HCT116 (cell line): ENCODE measurements around the gene KBTBD13. TPM values are rescaled to one million over a fixed set of nuclear protein-coding genes. Genes with fewer than 3 reads are reported as not detected.

Experiments
- ATAC-seq: fragments of 200-7000 bp; cut with Tn5 transposase; 2 replicates; pipeline ENCODE4 v1.9.1; 2020; ENCODE audit warnings: mild to moderate bottlenecking, moderate library complexity
- BruUV-seq: library from RNA; stranded (reverse); fragments of 400-500 nt; replicated peaks from 2 replicates; lab custom pipeline; 2021; lab: Mats Ljungman, UMichigan
- CTCF ChIA-PET: fragments of 300-600 bp; sonication (Branson Sonifier 250); formaldehyde crosslinking; loops from one replicate; lab custom pipeline; 2021; ENCODE audit warnings: antibody characterized with exemption; lab: Charles Lee
- POLR2A ChIA-PET: fragments of 300-600, 350-600 bp; sonication (Branson Sonifier 250); formaldehyde crosslinking; loops from one replicate; lab custom pipeline; 2021; ENCODE audit warnings: antibody characterized with exemption; lab: Charles Lee
- RAD21 ChIA-PET, 2 experiments: fragments of 300-600 bp; sonication (Branson Sonifier 250); formaldehyde crosslinking; loops; one replicate each; lab custom pipeline; 2023; ENCODE audit warnings: low total read pairs in 2 of 2; ENCODE audit not compliant: uncharacterized antibody in 2 of 2, unreplicated experiment in 2 of 2, low non-redundant PET in 1 of 2; lab: Charles Lee
- DNase-seq: peaks from one replicate; pipeline ENCODE4 v3.0.0-alpha.2; 2010; ENCODE audit warnings: low read depth, low spot score
- H2AFZ ChIP-seq: fragments of 200-600 bp; shearing (Covaris generic), sonication (generic); 2 replicates; pipeline ENCODE4 v1.6.1; 2017; ENCODE audit warnings: low read depth, mixed run types, mixed read lengths, antibody characterized with exemption, low read length; ENCODE audit not compliant: poor library complexity, severe bottlenecking
- H3K27ac ChIP-seq: 2 replicates; pipeline ENCODE4 v1.5.1; 2012; ENCODE audit warnings: low read depth, low read length
- H3K27me3 ChIP-seq: fragments of 200-600 bp; sonication (generic); 2 replicates; pipeline ENCODE4 v1.6.1; 2016; ENCODE audit warnings: mixed run types, low read length, mixed read lengths; ENCODE audit not compliant: insufficient read depth
- H3K36me3 ChIP-seq, 2 experiments: fragments of 200-500 bp in 1 of 2; fragments of 200-600 bp in 1 of 2; sonication (Bioruptor generic) in 1 of 2; sonication (generic) in 1 of 2; 2 replicates each; pipeline versions ENCODE4 v1.5.1 to v1.6.1; 2014 to 2016; ENCODE audit warnings: low read length in 2 of 2, inconsistent platforms in 1 of 2, mixed read lengths in 1 of 2, mixed run types in 1 of 2; ENCODE audit not compliant: insufficient read depth in 2 of 2, control insufficient read depth in 1 of 2
- H3K4me1 ChIP-seq, 2 experiments: fragments of 200-600 bp in 1 of 2; sonication (generic) in 1 of 2; 2 replicates each; pipeline versions ENCODE4 v1.5.1 to v1.6.1; 2012 to 2017; ENCODE audit warnings: low read length in 2 of 2, inconsistent platforms in 1 of 2, mild to moderate bottlenecking in 1 of 2, mixed read lengths in 1 of 2, mixed run types in 1 of 2, moderate library complexity in 1 of 2; ENCODE audit not compliant: insufficient read depth in 2 of 2, control insufficient read depth in 1 of 2
- H3K4me2 ChIP-seq: fragments of 200-600 bp; sonication (generic); 2 replicates; pipeline ENCODE4 v1.6.1; 2017; ENCODE audit warnings: mixed run types, low read length, mixed read lengths
- H3K4me3 ChIP-seq, 2 experiments: fragments of 200-600 bp in 1 of 2; sonication (generic) in 1 of 2; replicated peaks in 1 of 2; 2 replicates each; pipeline ENCODE4 v1.5.1; 2011 to 2016; ENCODE audit warnings: low read length in 2 of 2, control low read depth in 1 of 2, low read depth in 1 of 2, mild to moderate bottlenecking in 1 of 2, mixed read lengths in 1 of 2, mixed run types in 1 of 2
- H3K79me2 ChIP-seq: fragments of 200-600 bp; sonication (generic); 2 replicates; pipeline ENCODE4 v1.6.1; 2017; ENCODE audit warnings: mild to moderate bottlenecking, mixed run types, low read length, moderate library complexity, mixed read lengths; ENCODE audit not compliant: insufficient read depth
- H3K9ac ChIP-seq: fragments of 200-600 bp; sonication (generic); 2 replicates; pipeline ENCODE4 v1.6.1; 2016; ENCODE audit warnings: low read length, mixed read lengths
- H3K9me2 ChIP-seq: fragments of 200-600 bp; sonication (generic), shearing (Covaris generic); 2 replicates; pipeline ENCODE4 v1.6.1; 2017; ENCODE audit warnings: mixed run types, mild to moderate bottlenecking, moderate library complexity; ENCODE audit not compliant: insufficient read depth
- H3K9me3 ChIP-seq, 2 experiments: fragments of 200-500 bp in 1 of 2; fragments of 200-600 bp in 1 of 2; sonication (Bioruptor generic) in 1 of 2; sonication (generic) in 1 of 2; 2 replicates each; pipeline ENCODE4 v1.6.1; 2014 to 2017; ENCODE audit warnings: low read length in 2 of 2, mixed read lengths in 2 of 2, inconsistent platforms in 1 of 2, low read depth in 1 of 2, mild to moderate bottlenecking in 1 of 2, mixed run types in 1 of 2, moderate library complexity in 1 of 2; ENCODE audit not compliant: control insufficient read depth in 1 of 2, insufficient read depth in 1 of 2
- H4K20me1 ChIP-seq: fragments of 200-600 bp; sonication (generic), shearing (Covaris generic); 2 replicates; pipeline ENCODE4 v1.6.1; 2017; ENCODE audit warnings: mixed run types, mild to moderate bottlenecking, moderate library complexity; ENCODE audit not compliant: insufficient read depth
- CBX3 ChIP-seq: IDR thresholded peaks from 2 replicates; pipeline ENCODE4 v1.6.1; 2012; ENCODE audit warnings: low read depth
- EGR1 ChIP-seq: IDR thresholded peaks from 2 replicates; pipeline ENCODE4 v1.6.1; 2012; ENCODE audit warnings: low read depth
- ELF1 ChIP-seq: IDR thresholded peaks from 2 replicates; pipeline ENCODE4 v1.6.1; 2012; ENCODE audit warnings: low read depth, borderline replicate concordance
- FOSL1 ChIP-seq: IDR thresholded peaks from 2 replicates; pipeline ENCODE4 v1.6.1; 2012; ENCODE audit warnings: low read depth
- POLR2A ChIP-seq: IDR thresholded peaks from 2 replicates; pipeline ENCODE4 v1.7.0; 2011; ENCODE audit warnings: borderline replicate concordance; ENCODE audit not compliant: insufficient read depth, insufficient read length; ENCODE audit errors: extremely low read depth
- POLR2AphosphoS5 ChIP-seq: IDR thresholded peaks from 2 replicates; pipeline ENCODE4 v1.6.1; 2011; ENCODE audit warnings: mild to moderate bottlenecking, low read depth, low read length, moderate library complexity
- SIN3A ChIP-seq: IDR thresholded peaks from 2 replicates; pipeline ENCODE4 v1.6.1; 2012; ENCODE audit warnings: low read depth
- YY1 ChIP-seq: IDR thresholded peaks from 2 replicates; pipeline ENCODE4 v1.6.1; 2011; ENCODE audit warnings: low read length, low read depth, moderate library complexity, mild to moderate bottlenecking; ENCODE audit not compliant: insufficient replicate concordance; ENCODE audit errors: extremely low read depth
- ZFX ChIP-seq: fragments of 450-650 bp; IDR thresholded peaks from 2 replicates; pipeline ENCODE4 v1.6.1; 2017
- intact Hi-C: fragments of 100-400 bp; cut with micrococcal nuclease; formaldehyde crosslinking; loops from 2 replicates; pipeline ENCODE4 v1.10.0; 2022
- total RNA-seq: library from RNA; stranded (reverse); gene quantifications from one replicate; pipeline ENCODE4 v1.2.1, GENCODE V29; 2021; ENCODE audit not compliant: unreplicated experiment
- TF ChIP-seq, protein P1 (sequence below): IDR thresholded peaks from 2 replicates; pipeline ENCODE4 v1.6.1; 2012; ENCODE audit warnings: low read depth

The KBTBD13 gene
- total RNA-seq, 1 experiment from 2014 or later: not detected

DNA sequence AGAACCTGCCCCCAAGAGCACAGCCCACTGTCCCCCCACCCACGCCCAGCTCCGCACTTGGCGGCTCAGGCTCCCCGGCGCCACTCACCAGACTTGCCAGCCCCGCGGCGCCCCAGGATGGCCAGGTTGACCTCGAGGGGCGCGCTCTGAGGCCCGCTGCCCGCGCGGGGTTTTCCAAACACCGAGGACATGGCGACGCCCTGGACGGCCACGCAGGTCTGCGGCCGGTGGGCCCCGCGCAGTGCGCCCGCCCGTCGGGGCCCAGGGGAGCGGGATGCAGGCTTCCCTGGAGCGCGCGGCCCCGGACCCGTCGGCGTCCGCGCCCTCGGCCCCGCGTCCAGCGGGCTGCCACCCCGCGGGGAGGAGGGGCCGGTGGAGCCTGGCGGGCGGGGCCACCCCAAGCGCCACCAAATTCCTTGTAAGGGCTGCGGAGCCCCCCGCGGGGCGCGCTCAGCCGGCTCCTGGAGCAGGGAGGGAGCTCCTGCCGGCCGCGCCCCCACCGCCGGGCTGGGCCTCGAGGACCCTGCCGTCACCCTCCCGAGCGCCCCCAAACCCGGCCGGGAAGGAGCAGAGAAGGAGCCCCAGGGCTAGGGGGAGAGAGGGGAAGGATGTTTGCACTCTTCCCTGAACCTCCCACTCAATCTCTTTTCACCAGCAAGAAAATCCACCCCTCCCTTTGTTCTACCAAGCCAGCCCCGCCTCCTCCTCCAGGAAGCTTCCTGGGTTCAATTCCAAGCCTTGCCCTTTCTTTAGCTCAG, 8.7 kb upstream of the KBTBD13 start, which contains the start of gene RASL12:
Gene RASL12 (minus strand): TSS at position 347 of the 758 bp plus-strand sequence. CDS start 156 bp downstream, at position 191.
- Histone ChIP-seq H3K4me3 (no peak within 1 kb of the TSS), H3K4me2 (no peak within 1 kb of the TSS), H3K27ac (no peak within 1 kb of the TSS), H2AFZ (no peak within 1 kb of the TSS), H3K9ac (no peak within 1 kb of the TSS), H3K9me3 (no peaks in the 10 kb centered on the region), H3K36me3 (no peaks in the 10 kb centered on the region), H3K79me2 (no peaks in the 10 kb centered on the region), H3K4me1 (no peaks in the 10 kb centered on the region), H3K9me2 (no peaks in the 10 kb centered on the region), H4K20me1 (no peaks in the 10 kb centered on the region), H3K27me3 (no peaks in the 10 kb centered on the region)
- intact Hi-C loops: no loop called here
- ATAC-seq (no peak), DNase-seq (no peak)
- no TSS peak for BruUV-seq
- TF ChIP-seq YY1 (no peak), ELF1 (no peak), POLR2A (no peak), CBX3 (no peak), EGR1 (no peak), ZFX (no peak), FOSL1 (no peak), POLR2AphosphoS5 (no peak), SIN3A (no peak)
- TF ChIP-seq, protein P1, sequence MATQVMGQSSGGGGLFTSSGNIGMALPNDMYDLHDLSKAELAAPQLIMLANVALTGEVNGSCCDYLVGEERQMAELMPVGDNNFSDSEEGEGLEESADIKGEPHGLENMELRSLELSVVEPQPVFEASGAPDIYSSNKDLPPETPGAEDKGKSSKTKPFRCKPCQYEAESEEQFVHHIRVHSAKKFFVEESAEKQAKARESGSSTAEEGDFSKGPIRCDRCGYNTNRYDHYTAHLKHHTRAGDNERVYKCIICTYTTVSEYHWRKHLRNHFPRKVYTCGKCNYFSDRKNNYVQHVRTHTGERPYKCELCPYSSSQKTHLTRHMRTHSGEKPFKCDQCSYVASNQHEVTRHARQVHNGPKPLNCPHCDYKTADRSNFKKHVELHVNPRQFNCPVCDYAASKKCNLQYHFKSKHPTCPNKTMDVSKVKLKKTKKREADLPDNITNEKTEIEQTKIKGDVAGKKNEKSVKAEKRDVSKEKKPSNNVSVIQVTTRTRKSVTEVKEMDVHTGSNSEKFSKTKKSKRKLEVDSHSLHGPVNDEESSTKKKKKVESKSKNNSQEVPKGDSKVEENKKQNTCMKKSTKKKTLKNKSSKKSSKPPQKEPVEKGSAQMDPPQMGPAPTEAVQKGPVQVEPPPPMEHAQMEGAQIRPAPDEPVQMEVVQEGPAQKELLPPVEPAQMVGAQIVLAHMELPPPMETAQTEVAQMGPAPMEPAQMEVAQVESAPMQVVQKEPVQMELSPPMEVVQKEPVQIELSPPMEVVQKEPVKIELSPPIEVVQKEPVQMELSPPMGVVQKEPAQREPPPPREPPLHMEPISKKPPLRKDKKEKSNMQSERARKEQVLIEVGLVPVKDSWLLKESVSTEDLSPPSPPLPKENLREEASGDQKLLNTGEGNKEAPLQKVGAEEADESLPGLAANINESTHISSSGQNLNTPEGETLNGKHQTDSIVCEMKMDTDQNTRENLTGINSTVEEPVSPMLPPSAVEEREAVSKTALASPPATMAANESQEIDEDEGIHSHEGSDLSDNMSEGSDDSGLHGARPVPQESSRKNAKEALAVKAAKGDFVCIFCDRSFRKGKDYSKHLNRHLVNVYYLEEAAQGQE: no peak
- ChIA-PET POLR2A (no interaction called here), CTCF (no interaction called here), RAD21 (no interaction called here)
